IPS-NIHi7 (cell line): ENCODE data around the gene SNED1.

Experiments used
- DNase-seq: peaks from one replicate; pipeline ENCODE4 v3.0.0; 2012; ENCODE audit warnings: mixed read lengths; ENCODE audit errors: extremely low spot score

The SNED1 gene

GRCh38 chr2:241029599-241030332, 31.3 kb downstream of the SNED1 start:
- no peak for DNase-seq

- DNase-seq, result no peak
Measured at GRCh38 chr2:241030333-241030680, 31.9 kb downstream of the SNED1 start.

GRCh38 chr2:241030883-241031282, 32.5 kb downstream of the SNED1 start:
- DNase-seq, result no peak

GRCh38 chr2:241031436-241032165, 33.2 kb downstream of the SNED1 start:
- DNase-seq, result no peak

GRCh38 chr2:241033336-241033987, 35.0 kb downstream of the SNED1 start:
- peak; percentile 8 for DNase-seq

GRCh38 chr2:241033994-241034393, 35.6 kb downstream of the SNED1 start:
- DNase-seq, result peak; percentile 7

GRCh38 chr2:241034490-241035141, 36.2 kb downstream of the SNED1 start:
- peak; percentile 5 for DNase-seq

GRCh38 chr2:241035142-241035817, 36.9 kb downstream of the SNED1 start:
- peak; percentile 82 for DNase-seq

- peak; percentile 56 for DNase-seq
Measured at GRCh38 chr2:241035818-241036396, 37.5 kb downstream of the SNED1 start.

GRCh38 chr2:241036397-241036963, 38.1 kb downstream of the SNED1 start:
- peak; percentile 64 for DNase-seq

- peak; percentile 17 for DNase-seq
Measured at GRCh38 chr2:241036964-241037421, 38.6 kb downstream of the SNED1 start.

GRCh38 chr2:241037498-241037897, 39.1 kb downstream of the SNED1 start:
- DNase-seq, result peak; percentile 5

GRCh38 chr2:241038374-241039180, 40.2 kb downstream of the SNED1 start:
- DNase-seq, result peak; percentile 5

- DNase-seq, result no peak
Measured at GRCh38 chr2:241039416-241039815, 41.0 kb downstream of the SNED1 start.

- no peak for DNase-seq
Measured at GRCh38 chr2:241040081-241040803, 41.8 kb downstream of the SNED1 start.

- DNase-seq, result no peak
Measured at GRCh38 chr2:241041589-241042158, 43.3 kb downstream of the SNED1 start.

GRCh38 chr2:241043581-241043980, 45.2 kb downstream of the SNED1 start:
- DNase-seq, result no peak

- no peak for DNase-seq
Measured at GRCh38 chr2:241047253-241048010, 49.0 kb downstream of the SNED1 start.
